Measurements from ENCODE around the gene SLC25A18. TPM values are rescaled to one million over a fixed set of nuclear protein-coding genes. Genes with fewer than 3 reads are reported as not detected.

The SLC25A18 gene
- total and polyA plus RNA-seq, 8 donors: 0.70 to 3.1 (median 1.8) TPM; not detected in 1

- peak overlapping the region in 1 of 4 donors; percentile 10 for H3K4me3 ChIP-seq
- no peaks in the 10 kb centered on the region for H3K36me3 ChIP-seq
- intact Hi-C loops (cut with DNase I; ENCODE audit: low total_unique reads): no loop called here
Measured at GRCh38 chr22:17569971-17570511, 6.7 kb downstream of the SLC25A18 start.

DNA sequence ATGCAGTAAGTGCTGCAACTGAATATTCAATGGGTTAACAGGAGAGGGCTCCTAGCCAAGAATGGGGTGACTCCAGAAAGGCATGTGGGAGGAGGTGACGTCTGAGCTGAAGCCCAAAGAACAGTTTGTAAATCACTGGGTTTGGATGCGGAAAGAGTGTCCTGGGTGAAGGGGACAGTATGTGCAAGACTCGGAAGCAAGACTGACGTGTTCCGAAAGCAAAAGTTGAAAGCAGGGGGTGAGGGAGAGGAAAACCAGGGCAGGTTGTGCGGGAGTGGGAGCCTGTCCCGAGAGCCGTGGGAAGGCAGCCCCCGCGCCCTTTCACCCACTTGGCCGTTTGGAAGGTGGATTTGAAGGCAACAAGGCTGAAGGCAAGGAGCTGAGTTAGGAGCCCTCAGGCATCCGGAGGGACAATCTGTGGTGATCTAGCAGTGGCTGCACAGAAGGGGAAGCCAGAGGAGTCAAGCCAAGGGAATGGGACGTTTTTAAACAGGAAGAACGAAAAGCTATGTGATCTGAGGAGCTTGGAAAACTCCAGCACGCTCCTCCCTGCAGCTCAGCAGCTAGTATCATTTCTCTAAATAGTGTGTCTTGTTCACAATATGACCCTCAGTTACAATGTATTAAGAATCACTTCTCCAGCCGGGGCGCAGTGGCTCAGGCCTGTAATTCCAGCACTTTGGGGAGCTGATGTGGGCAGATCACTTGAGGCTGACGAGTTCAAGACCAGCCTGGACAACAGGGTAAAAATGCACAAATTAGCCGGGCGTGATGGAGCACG, 7.7 kb downstream of the SLC25A18 start:
- TF ChIP-seq EP300 (IDR thresholded peaks at IDR 0.05): peak; percentile 100
- no peak for TF ChIP-seq POLR2A (IDR thresholded peaks at IDR 0.05)
- peak; percentile 88 to 99 (median 95) for TF ChIP-seq POLR2AphosphoS5 (IDR thresholded peaks at IDR 0.05)
- TF ChIP-seq, protein P1, sequence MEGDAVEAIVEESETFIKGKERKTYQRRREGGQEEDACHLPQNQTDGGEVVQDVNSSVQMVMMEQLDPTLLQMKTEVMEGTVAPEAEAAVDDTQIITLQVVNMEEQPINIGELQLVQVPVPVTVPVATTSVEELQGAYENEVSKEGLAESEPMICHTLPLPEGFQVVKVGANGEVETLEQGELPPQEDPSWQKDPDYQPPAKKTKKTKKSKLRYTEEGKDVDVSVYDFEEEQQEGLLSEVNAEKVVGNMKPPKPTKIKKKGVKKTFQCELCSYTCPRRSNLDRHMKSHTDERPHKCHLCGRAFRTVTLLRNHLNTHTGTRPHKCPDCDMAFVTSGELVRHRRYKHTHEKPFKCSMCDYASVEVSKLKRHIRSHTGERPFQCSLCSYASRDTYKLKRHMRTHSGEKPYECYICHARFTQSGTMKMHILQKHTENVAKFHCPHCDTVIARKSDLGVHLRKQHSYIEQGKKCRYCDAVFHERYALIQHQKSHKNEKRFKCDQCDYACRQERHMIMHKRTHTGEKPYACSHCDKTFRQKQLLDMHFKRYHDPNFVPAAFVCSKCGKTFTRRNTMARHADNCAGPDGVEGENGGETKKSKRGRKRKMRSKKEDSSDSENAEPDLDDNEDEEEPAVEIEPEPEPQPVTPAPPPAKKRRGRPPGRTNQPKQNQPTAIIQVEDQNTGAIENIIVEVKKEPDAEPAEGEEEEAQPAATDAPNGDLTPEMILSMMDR (IDR thresholded peaks at IDR 0.05): no peak
- H3K4me1 ChIP-seq: peaks cover 20 to 36% (median 31%) of the 10 kb centered on the region in 4 donors
- no peaks in the 10 kb centered on the region for H3K9me3 ChIP-seq
- peak overlapping the region; percentile 15 to 28 (median 20) for H3K4me3 ChIP-seq
- whole genome bisulfite sequencing, 5 donors: 22 to 47% (median 44%) methylated on average over 21 of the region's 21 CpGs
- H3K36me3 ChIP-seq: no peaks in the 10 kb centered on the region
- DNase-seq: peak; percentile 67 to 73
- intact Hi-C loops (cut with DNase I; ENCODE audit: low total_unique reads): no loop called here
- H3K27me3 ChIP-seq: peaks cover 0 to 13% (median 0%) of the 10 kb centered on the region in 3 donors
- H3K27ac ChIP-seq: peak overlapping the region; percentile 67 to 93 (median 84)

More at GRCh38 chr22:17569971-17570511, 6.7 kb downstream of the SLC25A18 start:
- Histone ChIP-seq H3K4me1 (peaks cover 20 to 36% (median 31%) of the 10 kb centered on the region in 4 donors), H3K9me3 (no peaks in the 10 kb centered on the region), H3K27ac (peak overlapping the region; percentile 19 to 93 (median 84)), H3K27me3 (peaks cover 0 to 13% (median 0%) of the 10 kb centered on the region in 3 donors)
- TF ChIP-seq POLR2AphosphoS5 (IDR thresholded peaks at IDR 0.05) (no peak), EP300 (IDR thresholded peaks at IDR 0.05) (no peak), POLR2A (IDR thresholded peaks at IDR 0.05) (no peak)
- TF ChIP-seq, protein P1 (IDR thresholded peaks at IDR 0.05): no peak
- WGBS, 5 donors: 36 to 49% (median 41%) methylated on average over 8 of the region's 8 CpGs
- peak in 1 of 2 donors; percentile 55 for DNase-seq

GRCh38 chr22:17575151-17575550, 11.9 kb downstream of the SLC25A18 start:
- H3K27ac ChIP-seq: no peak overlapping the region
- TF ChIP-seq, protein P1 (IDR thresholded peaks at IDR 0.05): no peak
- H3K9me3 ChIP-seq: no peaks in the 10 kb centered on the region
- no peaks in the 10 kb centered on the region for H3K36me3 ChIP-seq
- H3K27me3 ChIP-seq: peaks cover 0 to 10% (median 0%) of the 10 kb centered on the region in 3 donors
- no peak for DNase-seq
- H3K4me3 ChIP-seq: no peak overlapping the region
- H3K4me1 ChIP-seq: peaks cover 11 to 33% (median 27%) of the 10 kb centered on the region in 4 donors
- WGBS, 5 donors: 80 to 97% (median 89%) methylated on average over 5 of the region's 5 CpGs
- intact Hi-C loops (cut with DNase I; ENCODE audit: low total_unique reads): no loop called here

GRCh38 chr22:17575681-17576080, 12.4 kb downstream of the SLC25A18 start:
- peaks cover 7 to 29% (median 24%) of the 10 kb centered on the region in 4 donors for H3K4me1 ChIP-seq
- no peak for DNase-seq
- WGBS, 5 donors: 82 to 95% (median 87%) methylated on average over 4 of the region's 4 CpGs
- TF ChIP-seq, protein P1 (IDR thresholded peaks at IDR 0.05): no peak
- TF ChIP-seq POLR2AphosphoS5 (IDR thresholded peaks at IDR 0.05) (no peak), POLR2A (IDR thresholded peaks at IDR 0.05) (no peak), EP300 (IDR thresholded peaks at IDR 0.05) (no peak)
- no peaks in the 10 kb centered on the region for H3K9me3 ChIP-seq
- H3K36me3 ChIP-seq: no peaks in the 10 kb centered on the region
- H3K27ac ChIP-seq: no peak overlapping the region
- H3K4me3 ChIP-seq: no peak overlapping the region
- intact Hi-C loops (cut with DNase I; ENCODE audit: low total_unique reads): no loop called here
- H3K27me3 ChIP-seq: peaks cover 0 to 9% (median 0%) of the 10 kb centered on the region in 3 donors

Measured in stomach (tissue), 9 donors.